Left kidney (tissue), 1 donor: ENCODE results near the gene RSKR. TPM values are rescaled to one million over a fixed set of nuclear protein-coding genes. Genes with fewer than 3 reads are reported as not detected.

Source experiments
- polyA plus RNA-seq: library from polyadenylated mRNA; unstranded; fragments of 120-200 nt; gene quantifications from one replicate; pipeline ENCODE4 v1.2.1, GENCODE V29; 2013; ENCODE audit not compliant: insufficient read length

Gene RSKR
- polyA plus RNA-seq, 1 donor: 30.4 TPM

Other genes starting within 250 kb of the RSKR start
- gene SEBOX, start 249.0 kb downstream of the RSKR start, polyA plus RNA-seq: not detected
- 20.5 TPM for gene VTN, start 243.9 kb downstream of the RSKR start, polyA plus RNA-seq
- 16.6 TPM for gene SARM1, start 242.5 kb downstream of the RSKR start, polyA plus RNA-seq
- 17.4 TPM for gene SLC46A1, start 208.0 kb downstream of the RSKR start, polyA plus RNA-seq
- gene SLC13A2, start 140.5 kb downstream of the RSKR start, polyA plus RNA-seq: 15.2 TPM
- gene FOXN1, start 107.8 kb downstream of the RSKR start, polyA plus RNA-seq: 0.55 TPM
- 56.8 TPM for gene UNC119, start 61.6 kb downstream of the RSKR start, polyA plus RNA-seq
- 101 TPM for gene PIGS, start 42.7 kb downstream of the RSKR start, polyA plus RNA-seq
- gene ALDOC, start 37.3 kb downstream of the RSKR start, polyA plus RNA-seq: 24.6 TPM
- 88.8 TPM for gene SPAG5, start 15.2 kb downstream of the RSKR start, polyA plus RNA-seq
- gene BLTP2, start 31.0 kb upstream of the RSKR start, polyA plus RNA-seq: 119 TPM
- 76.6 TPM for gene SDF2, start 47.7 kb upstream of the RSKR start, polyA plus RNA-seq
- 80.6 TPM for gene SUPT6H, start 48.0 kb upstream of the RSKR start, polyA plus RNA-seq
- gene PROCA1, start 97.7 kb upstream of the RSKR start, polyA plus RNA-seq: 10.4 TPM
- gene RAB34, start 103.7 kb upstream of the RSKR start, polyA plus RNA-seq: 181 TPM
- 871 TPM for gene RPL23A, start 105.8 kb upstream of the RSKR start, polyA plus RNA-seq
- 13.6 TPM for gene TLCD1, start 112.0 kb upstream of the RSKR start, polyA plus RNA-seq
- gene NEK8, start 114.6 kb upstream of the RSKR start, polyA plus RNA-seq: 11.2 TPM
- gene TRAF4, start 129.8 kb upstream of the RSKR start, polyA plus RNA-seq: 108 TPM
- 20.6 TPM for gene FAM222B, start 228.6 kb upstream of the RSKR start, polyA plus RNA-seq
- 77.1 TPM for gene ERAL1, start 240.8 kb upstream of the RSKR start, polyA plus RNA-seq